Stimulated activated CD4-positive, alpha-beta T cell treated with anti-CD3 and anti-CD28 coated beads, Interleukin-4, amount 100 ng/mL, for 48 hours (primary cell): ENCODE results near the gene PRR15.

Experiments
- DNase-seq, 2 donors: peaks; one replicate each; pipeline ENCODE4 v3.0.0-alpha.2; 2020; ENCODE audit warnings: low read depth in 2 of 2

Gene PRR15

GRCh38 chr7:29569648-29570047, 6.0 kb downstream of the PRR15 start:
- DNase-seq = no peak

- no peak for DNase-seq
Measured at GRCh38 chr7:29572558-29572957, 8.9 kb downstream of the PRR15 start.

- no peak for DNase-seq
Measured at GRCh38 chr7:29573567-29573966, 9.9 kb downstream of the PRR15 start.

- no peak for DNase-seq
Measured at GRCh38 chr7:29574659-29575058, 11.0 kb downstream of the PRR15 start.

- no peak for DNase-seq
Measured at GRCh38 chr7:29587195-29587808, 23.7 kb downstream of the PRR15 start.

GRCh38 chr7:29588212-29588611, 24.6 kb downstream of the PRR15 start:
- no peak for DNase-seq

DNA sequence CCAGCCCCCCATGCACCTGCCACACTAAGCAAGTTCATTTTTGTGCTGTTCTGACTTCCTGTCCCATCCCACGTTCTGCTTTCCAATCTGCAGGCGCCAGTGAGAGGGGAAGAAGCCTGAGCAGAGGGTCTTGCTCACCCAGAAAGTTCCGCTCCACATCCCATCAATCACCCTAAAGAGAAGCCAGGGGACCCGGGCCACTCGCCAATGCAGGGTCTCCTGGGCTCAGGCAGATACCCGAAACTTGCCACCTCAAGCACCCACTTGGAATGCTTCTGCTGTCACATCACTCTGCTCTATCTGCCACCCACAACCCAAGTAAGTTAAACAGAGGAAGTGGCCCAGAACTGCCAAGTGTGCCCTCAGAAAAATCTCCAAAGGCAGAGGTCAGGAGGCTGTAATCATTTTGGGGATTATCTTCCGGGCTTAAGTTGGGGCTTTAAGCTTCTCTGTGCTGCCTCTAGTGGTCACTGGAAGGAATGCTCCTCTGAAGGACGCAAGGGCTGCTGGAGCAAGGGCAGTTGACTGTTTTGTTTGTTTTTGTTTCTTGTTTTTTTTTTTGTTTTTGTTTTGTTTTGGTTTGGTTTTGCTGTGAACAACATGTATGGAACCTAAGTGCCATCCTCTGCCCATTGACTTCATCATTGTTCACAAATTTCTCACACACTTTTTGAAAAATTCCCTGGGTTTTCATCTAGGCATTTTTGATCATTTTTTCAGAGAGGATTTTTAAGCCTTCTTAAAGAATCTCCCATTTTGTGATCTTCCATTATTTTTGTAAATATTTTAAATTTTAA, 25.5 kb downstream of the PRR15 start:
- no peak for DNase-seq

GRCh38 chr7:29592866-29593265, 29.2 kb downstream of the PRR15 start:
- DNase-seq = no peak

- no peak for DNase-seq
Measured at GRCh38 chr7:29593459-29593858, 29.8 kb downstream of the PRR15 start.

DNA sequence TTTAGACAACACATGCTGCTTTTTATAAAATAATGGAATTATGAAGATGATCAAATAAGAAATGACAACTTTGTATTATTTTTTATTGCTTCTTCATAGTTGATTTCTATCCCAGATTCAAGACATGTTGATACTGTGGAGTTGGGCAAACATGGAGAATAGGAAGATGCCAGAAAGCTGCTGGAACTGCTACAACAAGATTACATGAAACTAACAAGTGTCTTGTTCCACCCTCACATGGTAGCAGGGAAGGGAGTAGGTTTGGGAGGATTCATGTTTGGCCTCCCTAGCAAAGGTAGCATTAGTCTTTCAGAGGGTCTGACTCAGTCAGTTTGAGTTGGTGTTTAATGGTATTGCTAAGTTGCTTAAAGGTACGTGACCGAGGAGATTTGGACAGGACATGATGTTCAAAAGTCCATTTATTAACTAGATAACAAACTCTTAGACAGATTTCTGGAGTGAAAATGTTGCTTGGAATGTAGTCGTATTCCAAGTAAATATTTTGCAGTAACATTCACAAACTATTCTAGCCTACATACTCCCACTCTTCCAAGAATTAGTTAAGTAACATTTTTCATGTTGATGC, 33.1 kb downstream of the PRR15 start:
- no peak for DNase-seq

DNA sequence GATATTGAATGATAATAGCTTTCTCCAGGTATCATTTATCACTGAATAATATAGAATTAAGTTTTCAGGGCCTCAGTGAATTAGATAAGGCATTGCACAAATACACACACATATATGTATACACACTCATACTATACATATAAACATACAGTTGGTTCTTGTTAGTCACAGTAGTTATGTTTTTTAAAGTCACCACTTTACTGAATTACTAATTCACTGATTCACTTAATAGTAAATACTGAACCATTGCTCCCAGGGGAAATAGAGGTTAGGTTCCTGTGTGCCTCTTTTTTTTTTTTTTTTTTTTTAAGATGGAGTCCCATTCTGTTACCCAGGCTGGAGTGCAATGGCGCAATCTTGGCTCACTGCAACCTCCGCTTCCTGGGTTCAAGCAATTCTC, 33.6 kb downstream of the PRR15 start:
- DNase-seq = no peak

GRCh38 chr7:29598137-29598536, 34.5 kb downstream of the PRR15 start:
- no peak for DNase-seq

DNA sequence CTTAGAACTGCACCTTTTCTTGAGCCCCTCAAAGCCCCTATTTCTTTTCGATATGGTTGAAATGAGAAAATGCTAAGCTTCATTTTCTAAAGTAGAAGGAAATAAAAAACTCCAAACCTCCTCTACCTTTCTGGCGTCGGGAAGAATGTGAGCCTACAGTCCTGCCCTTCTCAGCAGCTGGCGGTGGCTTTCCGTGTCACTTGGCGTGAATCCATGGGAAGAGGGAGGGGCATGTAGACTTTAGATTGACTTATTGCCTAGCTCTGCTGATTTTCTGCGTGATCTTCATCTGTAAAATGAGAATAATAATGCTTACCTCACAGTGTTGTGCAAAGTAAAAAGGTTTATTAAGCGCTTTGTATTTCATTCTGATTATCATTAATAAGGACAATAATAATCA, 35.0 kb downstream of the PRR15 start:
- DNase-seq = no peak

- no peak for DNase-seq
Measured at GRCh38 chr7:29599026-29599425, 35.4 kb downstream of the PRR15 start.

GRCh38 chr7:29600661-29601060, 37.0 kb downstream of the PRR15 start:
- no peak for DNase-seq

- no peak for DNase-seq
Measured at GRCh38 chr7:29604052-29604451, 40.4 kb downstream of the PRR15 start.

GRCh38 chr7:29604702-29605101, 41.1 kb downstream of the PRR15 start:
- DNase-seq = no peak

DNA sequence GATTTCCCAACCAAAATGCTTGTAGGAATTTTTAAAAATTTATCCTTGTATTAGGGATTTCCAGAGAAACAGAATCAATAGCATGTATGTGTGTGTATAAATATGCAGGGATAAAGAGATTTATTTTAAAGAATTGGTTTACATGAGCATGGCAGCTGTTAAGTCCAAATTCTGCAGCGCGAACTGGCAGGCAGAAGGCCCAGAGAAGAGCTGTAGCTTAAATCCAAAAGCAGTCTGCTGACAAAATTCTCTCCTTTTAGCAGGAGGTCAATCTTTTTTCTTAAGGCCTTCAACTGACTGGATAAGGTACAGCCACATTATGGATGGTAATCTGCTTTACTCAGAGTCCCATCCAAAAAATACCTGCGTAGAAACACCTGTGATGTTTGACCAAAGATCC, 42.0 kb downstream of the PRR15 start:
- no peak for DNase-seq

DNA sequence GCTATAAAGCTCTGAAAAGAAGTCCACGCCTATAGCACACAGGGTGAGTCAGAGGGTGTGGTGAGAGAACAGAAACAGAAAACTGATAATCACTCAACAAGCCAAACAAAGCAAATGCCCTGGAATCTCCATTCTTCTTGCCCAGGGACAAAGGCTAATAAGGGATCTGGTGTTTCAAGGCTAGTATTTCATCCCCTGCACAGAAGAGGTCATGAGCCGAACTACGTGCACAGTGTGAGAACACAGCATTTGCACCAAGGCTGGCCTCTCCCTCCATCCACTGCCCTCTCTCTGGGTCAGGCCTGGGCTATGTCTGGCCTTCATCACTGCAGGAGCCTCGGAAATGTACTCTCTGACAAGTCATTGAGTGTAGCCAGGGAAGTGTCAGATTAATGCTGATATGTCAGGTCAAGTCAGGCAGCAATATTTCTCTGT, 42.7 kb downstream of the PRR15 start:
- DNase-seq = no peak

DNA sequence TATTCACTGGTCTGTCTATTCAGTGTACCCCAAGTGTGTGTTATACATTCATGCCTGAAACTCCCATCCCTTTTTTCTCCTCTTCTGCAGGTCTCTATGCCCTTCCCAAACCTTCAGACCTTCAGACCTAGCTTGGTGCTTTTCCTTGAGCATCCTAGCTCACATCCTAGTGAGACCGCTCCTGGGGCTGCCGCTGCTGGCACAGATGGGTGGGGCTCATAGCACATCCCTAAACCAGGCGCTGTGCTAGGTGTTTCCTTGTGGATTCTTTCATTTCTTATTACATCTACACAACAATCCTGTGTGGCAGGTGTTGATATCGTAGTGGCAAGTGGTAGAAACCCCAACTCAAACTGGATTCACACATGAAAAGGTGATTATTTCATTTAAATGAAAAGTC, 43.2 kb downstream of the PRR15 start:
- no peak for DNase-seq

GRCh38 chr7:29607259-29607658, 43.6 kb downstream of the PRR15 start:
- DNase-seq = no peak

DNA sequence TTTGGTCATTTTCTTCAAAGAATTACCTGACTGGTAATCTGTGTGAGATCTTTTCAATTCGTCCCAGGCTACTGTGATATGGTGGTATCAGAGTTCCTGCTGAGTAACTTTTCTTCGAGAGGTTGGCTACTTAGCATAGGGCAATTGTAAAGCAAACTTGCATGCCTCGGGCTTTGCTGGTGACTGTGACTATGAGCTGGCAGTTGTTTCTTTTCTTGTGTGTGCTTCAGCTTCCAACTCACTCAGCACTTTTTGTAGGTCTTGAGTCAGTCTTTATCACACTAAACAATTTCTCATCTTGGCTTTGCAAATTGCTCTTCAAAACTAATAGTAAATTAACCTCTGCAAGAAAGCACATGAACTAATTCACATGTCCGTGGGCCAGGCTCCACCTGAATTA, 44.3 kb downstream of the PRR15 start:
- no peak for DNase-seq
